GM19452 (cell line): ENCODE results near the gene KMT2C.
"Not testable (repeated sequence)": the region's sequence is repeated elsewhere in the genome, so short reads cannot be mapped to it uniquely, and the experiment has no call there.

ENCODE experiments used
- ATAC-seq: cut with Tn5 transposase; IDR thresholded peaks from one replicate; pipeline ENCODE4 v1.9.1; 2021; ENCODE audit not compliant: unreplicated experiment

Gene KMT2C

DNA sequence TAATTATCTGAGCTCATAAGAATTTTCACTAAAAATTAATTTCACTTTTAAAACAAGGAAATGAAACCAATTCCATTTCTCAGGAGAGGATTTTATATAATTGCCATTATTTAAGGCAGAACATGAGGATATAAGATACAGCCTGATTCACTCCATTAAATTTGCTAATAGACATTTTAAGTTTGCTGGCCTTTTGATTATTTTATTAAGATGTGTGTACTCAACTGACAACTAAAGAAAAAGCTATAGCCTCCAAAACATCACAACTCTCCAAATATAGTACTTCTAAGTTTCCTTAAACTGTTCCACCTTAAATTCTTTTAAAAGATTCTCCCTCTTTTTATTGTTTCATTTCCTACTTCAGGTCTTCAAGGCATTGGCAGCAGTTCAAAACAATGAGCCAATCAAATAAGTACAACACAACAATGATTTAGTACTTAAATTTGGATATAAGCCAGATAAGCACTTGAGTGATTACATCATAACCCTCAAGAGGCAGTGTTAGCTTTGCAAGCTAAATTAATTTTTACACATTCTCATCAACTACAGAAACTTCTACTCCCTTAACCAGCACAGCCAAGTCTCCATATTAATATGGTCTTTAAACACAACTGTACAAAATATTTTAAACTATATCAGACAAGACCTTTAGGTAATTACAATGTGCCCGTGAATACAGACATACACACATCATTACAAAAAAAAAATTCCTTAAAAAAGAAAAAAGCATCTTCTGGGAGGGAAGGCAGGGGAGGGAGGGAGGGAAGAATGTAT, 121.8 kb downstream of the KMT2C start:
- ATAC-seq: no peak

DNA sequence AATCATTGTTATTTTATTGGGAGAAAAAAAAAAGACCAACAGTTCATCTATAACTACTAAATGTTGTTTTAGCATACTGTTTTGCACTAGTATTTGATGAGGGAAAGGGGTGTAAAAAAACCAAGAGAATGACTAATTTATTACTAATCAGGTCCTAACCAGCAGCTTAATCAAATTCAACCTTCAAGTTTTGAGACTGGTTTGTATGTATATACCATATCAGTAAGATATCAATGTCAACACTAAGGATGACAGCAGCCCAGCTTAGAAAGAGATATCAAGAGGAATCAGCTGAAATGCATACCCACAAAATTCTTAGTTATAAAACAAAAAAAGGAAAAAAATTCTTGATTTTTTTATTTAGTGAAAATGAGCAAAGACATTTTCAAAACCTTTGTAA, 122.6 kb downstream of the KMT2C start:
- no peak for ATAC-seq

DNA sequence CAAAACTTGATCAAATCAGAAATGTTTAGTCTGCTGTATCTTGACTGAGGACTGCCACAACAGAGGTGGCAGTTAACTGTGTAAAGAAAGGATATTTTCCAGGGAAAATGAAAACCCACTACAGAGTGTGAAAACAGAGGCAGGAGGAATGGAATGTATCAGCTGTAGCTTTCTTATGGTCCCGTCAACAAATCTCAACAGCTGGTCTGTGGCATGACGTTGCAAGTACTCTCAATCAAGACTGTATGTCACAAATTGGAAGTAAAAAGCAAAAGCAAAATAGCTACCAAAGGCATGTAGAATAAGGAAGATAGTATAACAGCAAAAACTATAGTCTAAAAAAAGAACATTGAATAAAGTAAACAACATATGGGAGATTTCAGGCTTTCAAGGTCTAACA, 123.5 kb downstream of the KMT2C start:
- ATAC-seq: no peak

DNA sequence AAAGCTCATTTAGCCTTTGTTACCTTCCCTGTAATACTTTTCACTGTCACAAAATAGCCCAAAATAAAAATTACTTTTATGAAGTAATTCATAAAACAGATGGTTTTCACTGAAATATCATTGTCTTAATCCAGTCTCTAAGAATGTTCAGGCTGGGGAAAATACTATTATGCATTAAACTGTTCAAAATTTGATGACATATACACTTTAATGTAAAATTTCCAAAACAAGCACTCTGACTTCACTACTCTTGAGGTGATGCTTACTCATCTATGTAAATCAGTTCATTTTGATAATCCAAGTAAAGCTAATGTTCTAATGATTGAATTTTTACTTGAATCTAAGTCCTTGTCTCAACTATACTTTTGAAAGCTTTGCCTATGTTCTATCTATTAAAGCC, 127.9 kb downstream of the KMT2C start:
- ATAC-seq: no peak

DNA sequence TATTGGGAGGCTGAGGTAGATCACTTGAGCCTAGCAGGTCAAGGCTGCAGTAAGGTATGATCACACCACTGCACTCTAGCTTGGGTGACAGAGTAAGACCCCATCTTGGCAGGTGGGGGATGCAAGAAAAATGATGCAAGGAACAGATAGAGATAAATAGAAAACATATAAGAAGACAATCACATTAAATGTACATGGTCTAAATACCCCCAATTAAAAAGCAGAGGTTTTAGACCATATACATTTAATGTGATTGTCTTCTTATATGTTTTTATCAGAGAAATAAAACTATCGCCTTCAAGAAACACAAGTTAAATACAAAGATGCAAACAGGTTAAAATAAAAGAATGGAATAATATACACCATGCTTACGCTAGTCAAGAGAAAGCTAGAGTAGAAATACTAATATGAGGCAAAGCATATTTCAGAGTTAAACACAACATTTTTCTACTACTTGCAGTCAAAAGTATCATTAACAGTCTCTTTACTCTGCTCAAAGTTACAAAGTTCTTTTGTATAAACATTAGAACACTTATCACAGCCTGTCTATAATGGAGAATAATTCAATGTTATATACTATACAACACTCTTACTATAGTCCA, 136.2 kb downstream of the KMT2C start:
- not testable (repeated sequence) for ATAC-seq

DNA sequence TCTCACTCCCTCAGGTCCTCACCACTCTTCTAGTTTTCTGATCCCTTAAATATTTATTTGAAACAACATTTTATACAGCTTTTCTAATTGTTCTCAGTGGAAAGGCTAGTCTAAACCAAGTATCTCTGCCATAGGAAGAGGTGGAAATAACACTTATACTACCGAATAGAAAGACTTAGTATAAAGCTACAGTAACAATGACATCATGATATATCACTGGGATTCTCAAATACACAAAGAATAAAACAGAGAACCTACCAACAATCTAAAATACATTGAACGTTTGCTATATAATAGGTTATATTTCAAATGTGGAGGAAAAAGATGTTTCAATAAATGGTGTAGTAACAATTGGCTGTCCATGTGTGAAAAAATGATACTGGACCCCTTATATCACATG, 142.9 kb downstream of the KMT2C start:
- ATAC-seq: no peak

DNA sequence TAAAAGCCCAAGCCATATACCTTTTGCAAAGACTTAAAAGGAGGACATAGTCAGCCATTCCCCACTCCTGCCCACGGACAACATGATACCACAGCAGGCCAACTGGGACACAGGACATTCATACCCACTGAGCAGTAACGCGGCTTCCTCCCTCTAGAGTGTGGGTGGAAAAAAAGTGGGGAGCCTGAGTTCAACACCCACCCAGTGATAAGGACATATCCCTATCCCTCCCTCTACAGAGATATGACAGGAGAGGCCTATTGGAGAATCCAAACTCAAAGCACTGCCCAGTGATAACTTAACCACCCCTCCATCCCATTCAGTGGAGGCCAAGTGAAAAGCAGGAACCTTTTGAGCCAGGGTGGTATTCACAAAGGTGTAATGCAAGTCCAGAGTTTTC, 148.8 kb downstream of the KMT2C start:
- not testable (repeated sequence) for ATAC-seq

DNA sequence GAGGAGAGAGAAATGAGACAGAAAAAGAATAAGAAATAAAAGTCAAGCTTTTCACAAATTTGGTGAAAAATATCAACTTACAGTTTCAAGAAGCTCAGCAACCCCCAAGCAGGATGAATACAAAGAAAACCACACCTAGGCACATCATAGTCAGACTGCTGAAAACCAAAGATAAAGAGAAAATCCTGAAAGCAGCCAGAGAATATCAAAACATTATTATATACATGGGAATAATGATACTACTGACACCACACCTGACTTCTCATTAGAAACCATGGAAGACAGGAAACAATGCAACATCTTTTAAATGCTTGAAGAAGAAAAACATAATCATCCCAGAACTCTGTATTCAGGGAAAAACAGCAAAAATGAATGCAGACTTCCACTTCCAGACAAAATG, 149.6 kb downstream of the KMT2C start:
- ATAC-seq: not testable (repeated sequence)

DNA sequence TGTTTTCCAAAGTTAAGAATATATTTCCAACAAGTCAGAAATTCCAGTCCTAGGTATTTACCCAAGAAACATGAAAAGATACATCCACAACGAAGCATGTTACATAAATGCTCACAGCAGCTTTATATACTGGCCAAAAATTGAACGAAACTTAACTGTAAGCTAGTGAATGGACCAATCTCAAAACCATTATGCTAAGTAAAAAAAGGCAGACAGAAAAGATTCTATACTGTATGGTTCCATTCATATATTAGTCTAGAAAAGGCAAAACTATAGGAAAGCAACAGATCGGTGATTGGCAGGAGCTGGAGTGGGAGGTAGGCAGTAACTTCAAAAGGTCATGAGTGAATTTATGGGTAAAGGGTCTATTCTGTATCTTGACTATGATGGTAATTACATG, 150.8 kb downstream of the KMT2C start:
- ATAC-seq: not testable (repeated sequence)

DNA sequence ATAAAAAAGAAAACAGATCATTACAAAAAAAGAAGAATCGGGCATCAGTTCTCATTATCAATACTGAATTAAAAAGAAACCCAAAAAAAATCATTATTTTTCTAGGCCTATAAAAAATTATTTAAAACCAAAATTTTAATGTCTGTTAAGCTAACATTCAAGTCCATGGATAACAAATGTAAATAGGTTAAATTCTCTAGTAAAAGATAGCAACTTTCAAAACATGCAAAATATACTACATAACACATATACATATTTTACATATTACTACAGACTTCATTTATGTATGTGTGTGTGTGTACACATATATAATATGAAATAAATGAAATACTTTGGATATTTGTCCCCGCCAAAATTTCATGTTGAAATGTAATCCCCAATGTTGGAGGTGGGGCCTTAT, 158.1 kb downstream of the KMT2C start:
- not testable (repeated sequence) for ATAC-seq

DNA sequence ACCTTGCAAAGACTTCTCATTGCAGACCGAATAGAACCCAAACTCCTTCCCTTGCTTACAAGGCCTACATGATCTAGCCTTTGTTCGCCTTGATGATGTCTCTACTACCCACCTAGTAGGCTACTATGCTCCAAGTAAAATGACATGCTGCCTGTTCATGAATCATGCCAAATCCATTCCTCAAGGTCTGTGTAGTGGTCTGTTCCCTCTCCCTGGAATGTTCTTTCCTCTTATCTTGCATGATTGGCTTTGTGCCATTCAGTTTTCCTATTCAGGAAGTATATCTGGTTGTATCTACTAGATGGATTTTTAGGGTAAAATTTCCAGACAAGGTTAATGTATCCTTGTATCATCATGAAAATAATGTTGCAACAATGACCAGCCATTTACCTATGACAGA, 165.4 kb downstream of the KMT2C start:
- not testable (repeated sequence) for ATAC-seq

DNA sequence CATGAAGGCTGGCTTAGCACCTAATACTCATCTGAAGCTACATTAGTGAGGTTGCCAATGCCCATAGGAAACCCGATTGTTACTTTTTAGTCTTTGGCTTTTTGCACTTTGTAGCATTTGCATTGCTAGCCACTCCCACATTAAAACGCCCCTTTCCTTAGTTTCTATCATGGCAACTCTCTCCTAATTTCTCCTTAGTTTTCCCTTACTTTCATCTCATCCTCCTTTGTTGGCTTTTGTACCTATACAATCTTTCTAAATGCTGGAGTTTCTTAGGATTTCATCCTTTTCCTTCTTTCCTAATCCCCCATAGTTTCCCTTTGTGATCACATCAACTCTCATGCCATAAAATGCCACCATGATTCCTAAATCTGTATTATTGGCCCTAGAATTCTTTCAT, 168.9 kb downstream of the KMT2C start:
- ATAC-seq: not testable (repeated sequence)

DNA sequence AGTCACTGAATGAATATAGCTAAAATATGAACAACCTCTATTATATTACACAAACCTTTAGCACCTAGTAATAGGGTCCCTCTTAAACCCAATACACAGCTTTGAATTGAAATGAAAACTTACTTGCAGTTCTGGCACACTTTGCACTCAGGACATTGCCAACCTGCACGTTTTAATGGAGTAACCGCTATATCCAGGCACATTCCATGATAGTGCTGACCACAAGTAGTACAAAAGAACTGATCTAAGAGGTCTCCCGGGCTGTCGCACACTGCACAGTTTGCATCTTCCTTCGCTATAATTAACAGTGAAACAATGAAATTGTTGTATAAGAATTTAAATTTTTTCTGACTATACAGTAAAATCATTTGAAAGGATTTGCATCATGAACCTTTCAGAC, 170.9 kb downstream of the KMT2C start:
- not testable (repeated sequence) for ATAC-seq

DNA sequence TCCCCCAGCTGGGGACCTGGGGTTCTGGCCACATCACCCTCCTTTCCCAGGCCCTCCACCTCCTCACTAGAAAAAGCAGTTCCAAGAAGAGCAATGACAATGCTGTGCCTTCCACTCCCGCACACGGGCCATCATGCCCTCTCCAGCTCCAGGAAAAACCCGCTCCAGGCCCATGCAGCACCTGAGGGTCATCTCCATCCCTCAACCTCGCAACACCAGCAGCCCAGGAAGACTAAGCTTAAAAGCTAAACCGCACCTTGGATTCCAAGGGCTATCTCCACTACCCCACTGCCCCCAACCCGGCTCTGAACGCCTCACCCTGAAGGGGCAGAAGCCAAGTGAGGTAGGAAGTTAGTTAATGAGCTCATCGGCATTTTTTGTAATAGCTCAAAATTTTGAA, 173.7 kb downstream of the KMT2C start:
- not testable (repeated sequence) for ATAC-seq

DNA sequence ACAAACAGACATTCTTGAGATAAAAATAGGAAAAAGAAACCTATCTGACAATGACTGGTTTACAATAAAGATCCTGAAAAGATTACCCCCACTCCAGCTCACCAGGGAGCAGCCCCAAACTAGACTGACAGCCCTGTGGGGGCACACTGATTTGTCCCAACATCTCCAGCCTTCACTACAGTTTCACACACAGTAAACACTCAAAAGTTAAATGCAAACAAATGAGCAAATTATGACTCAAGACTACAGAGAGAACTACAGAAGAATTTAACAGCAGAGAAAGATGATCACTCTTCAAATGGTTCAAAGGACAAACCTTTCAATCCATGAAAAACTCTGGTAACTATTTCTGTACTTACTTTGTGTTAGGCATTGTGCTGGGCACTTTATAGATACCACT, 176.2 kb downstream of the KMT2C start:
- not testable (repeated sequence) for ATAC-seq

DNA sequence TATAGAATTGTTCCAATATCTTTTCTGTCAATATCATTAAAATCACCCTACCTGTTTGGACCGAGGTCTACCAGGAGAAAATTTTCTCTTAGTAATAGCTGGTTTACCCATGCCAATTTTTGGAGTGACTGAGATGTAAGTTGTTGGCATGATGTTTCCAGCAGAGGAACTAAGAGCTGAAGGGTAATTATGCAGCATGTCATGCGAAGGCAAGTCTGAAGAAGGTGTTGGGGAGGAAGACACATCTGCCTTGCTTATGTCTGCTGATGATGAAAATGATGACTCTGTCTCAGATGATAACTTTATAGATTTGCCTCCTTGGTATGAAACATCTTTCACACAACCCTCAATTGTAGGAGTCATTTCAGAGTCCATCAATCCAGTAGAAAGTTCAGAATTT, 188.0 kb downstream of the KMT2C start:
- not testable (repeated sequence) for ATAC-seq

DNA sequence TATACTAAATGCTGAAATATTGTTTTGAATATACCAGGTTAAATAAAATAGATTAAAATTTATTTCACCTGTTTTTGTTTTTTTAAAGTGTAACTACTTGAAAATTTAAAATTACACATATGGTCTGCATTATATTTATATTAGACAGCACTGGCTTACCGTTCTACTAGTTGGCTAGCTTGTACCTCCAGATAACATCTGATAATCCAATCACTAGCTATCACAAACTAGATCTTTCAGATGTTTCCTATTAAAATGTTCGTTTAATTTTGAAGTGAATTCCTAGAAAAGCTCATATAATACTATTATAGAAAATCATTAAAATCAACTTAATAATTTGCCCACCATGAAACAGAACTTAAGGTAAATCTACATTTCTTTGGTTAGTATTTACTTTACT, 190.4 kb downstream of the KMT2C start:
- ATAC-seq: not testable (repeated sequence)

DNA sequence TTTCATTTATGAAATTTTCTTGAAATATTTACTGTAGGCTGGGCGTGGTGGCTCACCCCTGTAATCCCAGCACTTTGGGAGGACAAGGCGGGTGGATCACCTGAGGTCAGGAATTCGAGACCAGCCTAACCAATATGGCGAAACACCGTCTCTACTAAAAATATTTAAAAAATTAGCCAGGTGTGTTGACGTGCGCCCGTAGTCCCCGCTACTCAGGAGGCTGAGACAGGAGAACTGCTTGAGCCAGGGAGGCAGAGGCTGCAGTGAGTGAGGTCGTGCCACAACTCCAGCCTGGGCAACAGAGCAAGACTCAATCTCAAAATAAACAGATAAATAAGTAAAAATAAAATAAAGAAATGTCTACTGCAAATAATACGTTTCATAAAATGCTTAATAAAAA, 192.3 kb downstream of the KMT2C start:
- ATAC-seq: not testable (repeated sequence)

DNA sequence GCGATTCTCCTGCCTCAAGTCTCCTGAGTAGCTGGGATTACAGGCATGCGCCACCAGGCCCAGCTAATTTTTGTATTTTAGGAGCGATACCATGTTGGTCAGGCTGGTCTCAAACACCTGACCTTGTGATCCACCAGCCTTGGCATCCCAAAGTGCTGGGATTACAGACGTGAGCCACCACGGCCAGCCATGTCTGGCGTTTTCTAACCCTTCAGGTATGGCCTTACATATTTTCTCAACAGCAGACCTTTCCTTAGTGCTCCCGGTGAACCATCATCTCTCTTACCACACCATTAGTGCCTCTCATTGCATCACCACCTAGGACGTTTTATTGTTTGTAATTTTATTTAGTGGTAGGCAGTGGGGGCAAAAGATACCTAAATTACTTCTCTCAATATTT, 194.5 kb downstream of the KMT2C start:
- ATAC-seq: not testable (repeated sequence)

DNA sequence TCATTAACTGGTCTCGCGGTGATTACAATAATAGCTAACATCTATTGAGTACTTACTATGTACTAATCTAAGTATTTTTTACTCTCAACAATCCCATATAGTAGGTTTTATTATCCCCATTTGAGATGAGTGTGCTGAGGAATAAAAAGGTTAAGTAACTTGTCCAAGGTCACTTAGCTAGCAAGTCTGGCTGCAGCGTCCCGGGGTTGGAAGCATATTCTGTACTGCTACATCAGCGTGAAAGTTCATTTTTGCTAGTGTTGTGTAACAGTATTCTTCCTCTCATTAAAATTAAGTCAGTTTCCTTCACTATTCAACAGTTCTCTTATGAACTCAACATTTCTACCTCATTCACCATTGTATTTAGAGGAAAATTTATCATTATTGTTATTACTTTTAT, 199.5 kb downstream of the KMT2C start:
- not testable (repeated sequence) for ATAC-seq

DNA sequence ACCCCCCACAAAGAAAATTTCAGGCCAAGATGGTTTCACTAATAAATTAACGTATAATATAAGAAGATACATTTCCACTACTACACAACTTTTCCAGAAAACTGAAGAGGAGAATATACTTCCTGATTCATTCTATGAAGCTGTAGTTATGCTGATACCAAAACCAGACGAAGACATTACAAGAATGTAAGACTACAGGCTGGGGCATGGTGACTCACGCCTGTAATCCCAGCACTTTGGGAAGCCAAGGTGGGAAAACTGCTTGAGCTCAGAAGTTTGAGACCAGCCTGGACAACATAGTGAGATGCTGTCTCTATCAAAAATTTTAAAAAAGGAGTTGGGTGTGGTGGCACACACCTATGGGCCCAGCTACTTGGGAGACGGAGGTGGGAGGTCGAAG, 201.4 kb downstream of the KMT2C start:
- not testable (repeated sequence) for ATAC-seq

DNA sequence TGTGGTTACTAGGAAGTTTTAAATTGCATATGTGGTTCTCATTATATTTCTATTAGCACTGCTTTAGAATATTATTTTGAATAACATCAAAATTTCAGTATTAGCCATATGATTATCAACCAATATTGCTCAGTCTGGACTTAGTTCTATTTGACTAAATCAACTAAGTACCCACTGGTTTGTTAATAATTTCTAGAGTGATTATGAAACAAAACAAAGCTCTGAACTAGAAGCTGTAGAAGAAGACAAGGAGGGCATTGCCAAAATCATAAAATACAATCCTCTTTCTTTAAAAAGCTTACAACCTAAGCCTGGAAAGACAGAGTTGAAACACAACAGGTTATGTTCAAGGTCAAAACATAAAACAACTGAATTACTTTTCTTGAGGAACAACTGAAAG, 204.7 kb downstream of the KMT2C start:
- no peak for ATAC-seq

DNA sequence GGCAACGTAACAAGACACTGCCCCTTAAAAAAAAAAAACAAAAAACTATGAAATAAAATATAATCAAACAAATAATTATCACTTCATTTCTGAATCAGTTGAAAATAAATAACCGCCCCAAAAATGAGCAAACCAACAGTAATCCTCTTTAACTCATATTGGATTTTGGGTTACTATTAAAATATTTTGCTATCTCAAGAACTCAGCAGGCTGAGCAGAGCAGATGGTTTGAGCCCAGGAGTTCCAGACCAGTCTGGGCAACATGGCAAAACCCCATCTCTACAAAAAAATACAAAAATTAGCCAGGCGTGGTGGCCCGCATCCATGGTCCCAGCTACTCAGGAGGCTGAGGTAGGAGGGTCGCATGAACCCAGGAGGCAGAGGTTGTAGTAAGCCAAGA, 216.2 kb downstream of the KMT2C start:
- not testable (repeated sequence) for ATAC-seq
